T-helper 2 cell treated with Interferon-gamma antibody and Interleukin-4, amounts not matched to agents 100 ng/mL and 5 ng/mL, for 36 hours (primary cell): ENCODE results near the gene SMIM38. TPM values are rescaled to one million over a fixed set of nuclear protein-coding genes. Genes with fewer than 3 reads are reported as not detected.
"Not testable (repeated sequence)": the region's sequence is repeated elsewhere in the genome, so short reads cannot be mapped to it uniquely, and the experiment has no call there.

Source experiments
- intact Hi-C: fragments of 100-400 bp; cut with micrococcal nuclease; formaldehyde crosslinking; loops from one replicate; pipeline ENCODE4 v1.15.1; 2023
- total RNA-seq: library from RNA; stranded (reverse); gene quantifications from 2 replicates; pipeline ENCODE4 v1.2.3, GENCODE V29; 2022

SMIM38 gene
- total RNA-seq, 1 donor from 2014 or later = 0.43 TPM

- intact Hi-C loops = loop anchor here (2.0 kb wide), 1 partner anchor 45 kb away; no protein-coding TSS in a partner anchor
Measured at GRCh38 chr11:69121621-69122325, 34.0 kb upstream of the SMIM38 start.

- intact Hi-C loops = loop anchor here (2.0 kb wide), 1 partner anchor 45 kb away; no protein-coding TSS in a partner anchor
Measured at GRCh38 chr11:69122326-69122629, 33.5 kb upstream of the SMIM38 start.

- intact Hi-C loops = loop anchor here (2.0 kb wide), 1 partner anchor 44 kb away; no protein-coding TSS in a partner anchor
Measured at GRCh38 chr11:69122630-69123431, 32.9 kb upstream of the SMIM38 start.

- intact Hi-C loops = loop anchor here (2.0 kb wide), 1 partner anchor 43 kb away; no protein-coding TSS in a partner anchor
Measured at GRCh38 chr11:69123593-69124545, 31.9 kb upstream of the SMIM38 start.

- intact Hi-C loops = no loop called here
Measured at GRCh38 chr11:69125861-69126260, 29.9 kb upstream of the SMIM38 start.

GRCh38 chr11:69126286-69126685 lies 29.4 kb upstream of the SMIM38 start:
- intact Hi-C loops = no loop called here

- intact Hi-C loops = no loop called here
Measured at GRCh38 chr11:69127081-69127850, 28.5 kb upstream of the SMIM38 start.

GRCh38 chr11:69127884-69128283 lies 27.9 kb upstream of the SMIM38 start:
- intact Hi-C loops = no loop called here

GRCh38 chr11:69129053-69129452 lies 26.7 kb upstream of the SMIM38 start:
- intact Hi-C loops = no loop called here

GRCh38 chr11:69129647-69130046 lies 26.1 kb upstream of the SMIM38 start:
- intact Hi-C loops = no loop called here

- intact Hi-C loops = no loop called here
Measured at GRCh38 chr11:69130654-69131053, 25.1 kb upstream of the SMIM38 start.

- intact Hi-C loops = no loop called here
Measured at GRCh38 chr11:69131121-69131566, 24.6 kb upstream of the SMIM38 start.

- intact Hi-C loops = no loop called here
Measured at GRCh38 chr11:69131644-69132300, 24.0 kb upstream of the SMIM38 start.

- intact Hi-C loops = no loop called here
Measured at GRCh38 chr11:69132301-69132670, 23.4 kb upstream of the SMIM38 start.

GRCh38 chr11:69133251-69133650 lies 22.5 kb upstream of the SMIM38 start:
- intact Hi-C loops = no loop called here

GRCh38 chr11:69134182-69134581 lies 21.6 kb upstream of the SMIM38 start:
- intact Hi-C loops = not testable (repeated sequence)

- intact Hi-C loops = no loop called here
Measured at GRCh38 chr11:69134957-69135356, 20.8 kb upstream of the SMIM38 start.

- intact Hi-C loops = no loop called here
Measured at GRCh38 chr11:69135420-69136363, 20.0 kb upstream of the SMIM38 start.

GRCh38 chr11:69136471-69136870 lies 19.3 kb upstream of the SMIM38 start:
- intact Hi-C loops = no loop called here
